ENCODE measurements around the gene FARP2.

FARP2 gene

GRCh38 chr2:241417626-241418025 is 61.5 kb downstream of the FARP2 start:
- TF ChIP-seq CTCF (IDR thresholded peaks at IDR 0.05), result no peak

GRCh38 chr2:241421330-241421729 is 65.2 kb downstream of the FARP2 start:
- no peak for TF ChIP-seq CTCF (IDR thresholded peaks at IDR 0.05)

- TF ChIP-seq CTCF (IDR thresholded peaks at IDR 0.05), result no peak
Measured at GRCh38 chr2:241422350-241422749, 66.3 kb downstream of the FARP2 start.

- TF ChIP-seq CTCF (IDR thresholded peaks at IDR 0.05), result no peak
Measured at GRCh38 chr2:241425368-241425767, 69.3 kb downstream of the FARP2 start.

GRCh38 chr2:241430178-241430577 is 74.1 kb downstream of the FARP2 start:
- TF ChIP-seq CTCF (IDR thresholded peaks at IDR 0.05), result no peak

- TF ChIP-seq CTCF (IDR thresholded peaks at IDR 0.05), result no peak
Measured at GRCh38 chr2:241432824-241433448, 76.9 kb downstream of the FARP2 start.

GRCh38 chr2:241437179-241437578 is 81.1 kb downstream of the FARP2 start:
- no peak for TF ChIP-seq CTCF (IDR thresholded peaks at IDR 0.05)

- no peak for TF ChIP-seq CTCF (IDR thresholded peaks at IDR 0.05)
Measured at GRCh38 chr2:241441492-241441891, 85.4 kb downstream of the FARP2 start.
